Jurkat, Clone E6-1 (cell line): ENCODE results near the gene ALKBH6.

Source experiments
- DNase-seq: peaks from one replicate; pipeline ENCODE4 v3.0.0-alpha.2; 2011; ENCODE audit warnings: low read depth, low spot score
- H3K4me3 ChIP-seq: 2 replicates; pipeline ENCODE4 v1.5.1; 2011; ENCODE audit warnings: mild to moderate bottlenecking, low read length, control low read depth, moderate library complexity

The ALKBH6 gene

DNA sequence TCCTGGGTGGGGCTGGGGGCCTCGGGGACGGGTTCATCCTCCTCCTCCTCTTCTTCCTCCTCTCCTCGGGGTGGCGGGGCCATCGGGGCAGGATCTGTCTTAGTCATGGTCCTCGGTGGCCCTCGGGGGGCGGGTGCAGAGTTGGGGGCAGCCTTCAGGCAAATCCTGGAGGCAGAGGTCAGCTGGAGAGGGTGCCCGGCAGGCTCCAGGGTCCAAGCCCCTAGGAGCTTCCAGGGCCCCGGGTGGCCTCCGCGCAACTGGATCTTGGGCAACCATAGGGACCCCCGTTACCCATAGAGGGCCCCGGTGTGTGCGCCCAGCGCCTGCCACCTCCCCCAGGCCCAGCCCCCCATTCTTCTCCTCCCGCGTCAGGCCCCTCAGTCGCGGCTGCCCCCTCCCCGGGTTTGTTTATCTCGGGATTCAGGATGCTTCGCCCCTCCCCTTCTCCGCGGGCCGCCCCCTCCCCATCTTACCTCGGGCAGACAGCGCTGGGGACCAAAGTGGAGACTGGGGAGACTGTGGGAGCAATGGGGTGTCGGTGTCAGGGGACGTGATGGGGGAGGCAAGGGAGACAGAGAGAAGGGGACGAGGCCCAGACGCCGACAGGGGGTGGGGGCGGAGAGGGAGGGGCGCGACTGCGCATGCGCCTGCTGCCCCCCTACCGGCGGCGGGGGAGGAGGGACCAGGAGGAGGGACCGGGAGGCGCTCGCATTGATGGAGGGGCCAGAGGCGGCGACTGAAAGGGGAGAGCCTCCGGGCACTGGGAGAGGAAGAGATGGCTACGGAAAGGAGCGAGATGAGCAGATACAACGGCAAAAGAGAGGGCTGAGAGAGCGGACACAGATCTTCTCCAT is 18.5 kb upstream of the ALKBH6 start, which contains the start of gene CLIP3:
Gene CLIP3 (minus strand): TSS at position 623 of the 854 bp plus-strand sequence. CDS start 516 bp downstream, at position 107.
- DNase-seq = peak; percentile 53
- H3K4me3 ChIP-seq = peak within 1 kb of the TSS; percentile 61

DNA sequence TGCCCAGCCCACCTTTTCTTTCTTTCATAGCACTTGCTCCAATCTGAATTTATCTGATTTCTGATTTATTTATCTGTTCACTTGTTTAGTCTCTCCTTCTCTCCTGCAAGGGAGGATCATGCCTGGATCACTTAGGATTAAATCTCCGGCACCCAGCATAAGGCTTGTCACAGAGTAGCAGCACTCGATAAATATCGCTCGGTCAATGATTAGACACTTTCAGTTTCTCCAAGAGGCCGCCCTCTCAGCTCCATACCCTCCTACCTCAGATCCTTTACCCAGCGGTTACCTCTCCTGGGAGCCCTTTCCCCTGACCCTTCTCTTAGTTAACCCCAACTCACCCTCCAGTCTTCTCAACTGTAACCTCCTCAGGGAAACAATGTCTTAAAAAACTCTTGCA is 17.3 kb upstream of the ALKBH6 start:
- no peak for DNase-seq
- no peak overlapping the region for H3K4me3 ChIP-seq

DNA sequence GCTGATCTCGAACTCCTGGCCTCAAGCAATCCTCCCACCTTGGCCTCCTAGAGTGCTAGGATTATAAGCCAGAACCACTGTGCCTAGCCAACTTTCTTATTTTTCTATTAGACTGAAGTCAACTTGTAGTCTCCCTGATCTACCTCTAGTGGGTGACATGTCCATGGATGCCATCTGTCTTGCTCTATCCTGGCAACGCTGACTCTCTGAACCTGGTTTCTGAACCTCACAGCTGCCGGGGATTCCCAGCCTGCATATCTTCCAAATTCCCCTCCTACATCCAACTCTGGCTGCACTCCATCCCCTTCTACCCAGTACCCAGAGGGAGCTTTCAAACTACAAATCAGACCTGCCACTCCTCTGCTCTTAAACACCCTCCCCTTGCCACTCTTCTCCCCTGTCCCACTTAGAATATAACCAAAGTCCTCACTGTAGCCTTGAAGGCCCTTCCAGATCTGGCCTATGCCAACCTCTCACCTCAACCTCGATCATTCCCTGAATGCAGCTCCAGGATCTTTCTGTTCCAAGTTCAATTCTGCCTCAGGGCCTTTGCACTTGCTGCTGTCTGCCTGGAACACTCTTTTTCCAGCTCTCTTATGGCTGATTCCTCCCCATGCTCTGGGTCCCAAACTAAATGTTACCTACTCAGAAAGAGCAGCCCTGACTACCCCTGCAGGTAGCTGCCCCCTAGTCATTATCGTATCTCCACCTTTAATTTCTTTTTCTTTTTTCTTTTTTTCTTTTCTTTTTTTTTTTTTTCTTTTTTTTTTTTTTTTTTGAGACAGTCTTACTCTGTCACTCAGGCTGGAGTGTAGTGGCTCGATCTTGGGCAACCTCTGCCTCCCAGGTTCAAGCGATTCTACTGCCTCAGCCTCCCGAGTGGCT is 16.5 kb upstream of the ALKBH6 start:
- no peak for DNase-seq
- no peak overlapping the region for H3K4me3 ChIP-seq

DNA sequence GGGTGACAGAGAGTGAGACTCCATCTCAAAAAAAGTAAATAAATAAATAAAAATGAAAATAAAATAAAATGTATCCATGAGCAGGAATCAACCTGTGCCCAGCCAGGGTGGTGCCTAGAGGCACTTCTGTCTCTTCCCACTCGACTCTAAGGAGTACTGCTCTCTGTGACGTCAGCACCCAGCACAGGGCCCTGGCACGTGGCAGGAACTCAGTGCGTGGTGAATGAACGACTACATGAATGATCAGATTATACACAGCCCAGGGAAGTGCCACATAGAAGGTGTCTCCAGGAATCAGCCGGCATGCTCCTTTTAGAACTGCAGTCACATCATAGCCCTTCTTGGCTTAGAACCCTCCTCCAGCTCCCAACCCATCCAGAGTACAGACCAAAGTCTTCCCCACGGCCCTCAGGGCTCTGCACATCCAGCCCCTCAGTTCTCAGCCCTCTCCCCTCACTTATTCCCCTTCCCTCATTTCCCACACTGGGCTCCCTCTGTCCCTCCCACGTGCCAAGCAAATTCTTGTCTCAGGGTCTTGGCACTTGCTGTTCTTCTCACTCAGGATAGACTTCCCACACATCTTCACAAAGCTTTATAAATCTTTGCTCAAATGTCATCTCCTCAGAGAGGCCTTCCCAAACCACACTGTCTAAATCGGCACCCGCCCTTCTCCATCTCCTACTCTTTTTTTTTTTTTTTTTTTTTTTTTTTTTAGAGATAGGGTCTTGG is 14.5 kb upstream of the ALKBH6 start:
- no peak for DNase-seq
- no peak overlapping the region for H3K4me3 ChIP-seq

DNA sequence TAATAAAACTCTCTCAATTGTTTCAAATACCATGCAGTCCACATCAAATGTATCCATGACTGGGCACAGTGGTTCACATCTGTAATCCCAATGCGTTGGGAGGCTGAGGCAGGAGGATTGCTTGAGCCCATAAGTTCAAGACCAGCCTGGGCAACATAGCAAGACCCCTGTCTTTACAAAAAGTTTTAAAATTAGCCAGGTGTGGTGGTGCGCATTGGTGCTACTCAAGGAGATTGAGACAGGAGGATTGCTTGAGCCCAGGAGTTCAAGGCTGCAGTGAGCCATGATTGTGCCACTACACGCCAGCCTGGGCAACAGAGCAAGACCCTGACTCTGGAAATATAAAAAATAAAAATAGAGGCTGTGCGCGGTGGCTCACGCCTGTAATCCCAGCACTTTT is 13.7 kb upstream of the ALKBH6 start:
- H3K4me3 ChIP-seq = no peak overlapping the region

DNA sequence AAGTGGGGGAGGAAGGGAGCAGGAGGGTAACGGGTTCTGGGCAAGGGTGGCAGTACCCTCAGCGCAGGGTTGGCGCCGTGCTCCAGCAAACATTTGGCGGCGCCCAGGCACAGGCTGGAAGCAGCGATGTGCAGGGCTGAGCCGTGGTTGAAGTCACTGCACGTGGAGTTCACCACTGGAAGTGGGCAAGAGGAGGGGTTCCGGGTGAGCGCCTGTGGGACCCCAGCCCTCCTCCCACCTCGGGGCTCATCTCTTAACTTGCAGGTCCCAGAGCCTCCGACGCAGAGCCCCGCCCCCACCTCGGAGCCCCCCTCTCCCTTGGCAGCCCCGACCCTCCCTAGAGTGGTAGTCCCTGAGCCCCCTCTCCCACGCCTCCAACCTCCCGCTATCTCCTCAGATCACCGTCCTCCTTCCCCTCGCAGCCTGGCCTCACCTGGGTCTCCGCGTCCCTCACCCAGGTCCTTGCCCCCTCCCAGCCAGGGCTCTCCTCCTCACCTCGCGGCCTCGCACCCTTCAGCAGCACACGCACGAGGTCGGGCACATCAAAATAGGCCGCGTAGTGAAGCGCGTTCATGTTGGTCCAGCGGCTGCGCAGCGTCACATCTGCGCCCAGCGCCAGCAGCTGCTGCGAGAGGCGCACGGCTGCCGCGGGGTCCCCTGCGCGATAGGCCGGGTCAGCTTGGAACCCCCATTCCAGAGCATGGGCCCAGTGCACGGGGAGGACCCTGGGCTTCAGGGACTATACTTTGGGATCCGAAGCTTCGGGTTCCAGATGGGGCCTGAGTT is 12.3 kb upstream of the ALKBH6 start:
- DNase-seq = no peak
- no peak overlapping the region for H3K4me3 ChIP-seq

More for the DNA sequence above, 13.7 kb upstream of the ALKBH6 start:
- DNase-seq = no peak

DNA sequence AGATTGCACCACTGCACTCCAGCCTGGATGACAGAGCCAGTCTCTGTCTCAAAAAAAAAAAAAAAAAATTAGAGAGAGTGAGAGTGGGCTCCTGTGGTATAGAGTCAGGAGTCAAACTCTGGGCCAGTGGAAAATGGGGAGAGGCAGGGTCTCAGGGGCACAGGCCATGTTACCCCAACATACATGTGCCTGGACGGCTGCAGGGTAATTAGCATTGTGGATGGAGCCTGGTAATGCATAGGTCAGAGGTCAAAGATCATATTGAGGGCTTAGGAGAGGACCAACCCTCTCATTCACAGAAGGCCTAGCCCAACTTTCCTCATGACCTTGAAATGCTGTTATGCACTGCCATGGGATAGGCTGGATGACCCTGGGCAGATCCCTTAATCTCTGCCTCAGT is 11.5 kb upstream of the ALKBH6 start:
- DNase-seq = no peak
- H3K4me3 ChIP-seq = no peak overlapping the region

DNA sequence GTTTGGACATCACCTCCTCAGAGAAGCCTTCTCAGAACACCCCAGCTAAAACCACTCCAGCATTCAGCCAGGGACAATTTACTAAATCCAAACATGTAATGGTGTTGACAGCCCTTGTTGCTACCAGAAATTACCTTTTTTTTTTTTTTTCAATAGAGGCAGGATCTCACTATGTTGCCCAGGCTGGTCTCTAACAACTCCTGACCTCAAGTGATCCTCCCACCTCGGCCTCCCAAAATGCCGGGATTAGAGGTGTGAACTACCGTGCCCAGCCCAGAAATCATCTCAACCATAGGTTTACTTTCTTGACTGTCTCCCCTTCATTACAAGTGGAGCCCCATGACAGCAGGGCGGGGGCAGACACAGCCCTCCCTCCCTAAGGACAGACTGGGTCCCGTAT is 9.4 kb upstream of the ALKBH6 start:
- no peak for DNase-seq

DNA sequence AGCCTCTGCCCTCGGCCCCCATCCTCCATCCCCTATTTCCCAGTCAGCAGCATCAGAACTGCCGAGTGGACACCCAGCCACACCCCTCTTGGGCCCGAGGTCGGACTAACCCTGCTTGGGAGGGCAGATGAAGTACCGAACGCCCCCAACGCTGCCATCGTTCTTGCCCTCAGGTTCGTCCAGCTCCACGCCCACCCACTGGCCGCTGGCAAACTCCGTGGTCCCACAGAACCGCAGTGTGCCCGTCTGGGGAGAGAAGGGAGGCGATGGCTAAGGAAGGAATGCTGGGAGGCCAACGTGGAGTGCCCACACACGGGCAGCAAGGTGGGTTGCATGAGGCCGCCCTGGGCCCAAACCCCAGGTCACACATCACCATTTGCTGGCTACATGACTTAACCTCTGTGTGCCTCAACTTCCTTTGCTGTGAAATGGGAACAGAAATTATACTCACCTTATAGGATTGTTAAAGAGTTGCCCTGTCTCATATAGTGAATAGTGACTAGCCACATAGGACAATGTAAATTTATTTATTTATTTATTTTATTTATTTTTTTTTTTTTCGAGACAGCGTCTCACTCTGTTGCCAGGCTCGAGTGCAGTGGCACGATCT is 5.2 kb upstream of the ALKBH6 start:
- DNase-seq = no peak

More for the DNA sequence above, 9.4 kb upstream of the ALKBH6 start:
- H3K4me3 ChIP-seq = no peak overlapping the region

DNA sequence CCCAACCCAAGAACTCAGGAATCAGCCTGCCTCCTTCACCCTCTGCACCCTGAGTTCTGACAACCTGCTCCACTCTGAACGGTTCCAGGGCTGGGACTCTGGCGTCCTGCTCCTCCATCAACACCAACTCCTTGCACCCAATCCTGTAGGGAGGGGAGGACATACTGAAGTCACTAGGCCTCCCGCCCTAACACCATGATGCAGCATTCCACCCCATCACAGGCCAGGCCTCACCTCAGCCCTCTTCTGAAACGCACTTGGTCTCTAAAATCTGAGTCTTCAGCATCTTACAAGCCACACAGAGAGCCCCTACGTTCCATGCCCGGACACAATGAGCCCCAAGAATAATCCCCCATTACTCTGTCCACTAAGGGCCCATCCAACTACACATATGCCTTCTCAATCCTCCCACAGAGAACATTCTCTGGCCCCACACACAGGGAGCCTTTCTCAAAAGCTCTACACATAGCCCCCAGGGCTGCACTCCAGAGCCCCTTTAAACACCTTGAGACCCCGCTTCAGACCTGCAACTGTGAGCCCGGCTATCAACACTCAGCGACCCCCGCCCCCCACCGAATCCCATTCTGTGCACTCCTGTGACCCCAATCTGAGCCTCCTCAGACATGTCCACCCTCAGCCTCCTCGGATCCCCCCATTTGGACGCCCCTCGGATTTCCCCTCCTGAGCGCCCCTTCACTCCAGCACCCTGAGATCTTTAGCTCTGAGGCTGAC is 567 bp downstream of the ALKBH6 start:
- peak overlapping the region; percentile 93 for H3K4me3 ChIP-seq
- DNase-seq = no peak

More for the DNA sequence above, 5.2 kb upstream of the ALKBH6 start:
- H3K4me3 ChIP-seq = no peak overlapping the region

DNA sequence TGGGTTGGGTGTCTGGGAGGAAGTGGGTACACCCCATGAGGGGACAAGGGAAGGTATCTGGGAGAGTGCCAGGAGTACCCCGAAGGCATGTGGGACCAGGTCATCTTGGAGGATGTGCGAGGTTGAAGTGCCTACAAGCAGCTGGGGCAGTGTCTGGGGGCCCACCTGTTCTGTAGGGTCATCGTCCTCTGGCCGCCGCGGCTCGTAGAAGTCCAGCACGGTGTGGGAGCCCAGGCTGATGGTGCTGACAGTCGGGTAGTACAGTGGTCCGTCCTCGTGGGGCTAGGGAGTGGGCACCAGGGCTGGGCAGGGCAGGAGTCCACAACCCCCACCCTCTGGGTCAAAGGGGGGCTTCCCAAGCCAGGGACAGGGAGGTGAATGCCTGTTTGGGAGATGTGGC is 3.6 kb downstream of the ALKBH6 start:
- H3K4me3 ChIP-seq = no peak overlapping the region
- no peak for DNase-seq

DNA sequence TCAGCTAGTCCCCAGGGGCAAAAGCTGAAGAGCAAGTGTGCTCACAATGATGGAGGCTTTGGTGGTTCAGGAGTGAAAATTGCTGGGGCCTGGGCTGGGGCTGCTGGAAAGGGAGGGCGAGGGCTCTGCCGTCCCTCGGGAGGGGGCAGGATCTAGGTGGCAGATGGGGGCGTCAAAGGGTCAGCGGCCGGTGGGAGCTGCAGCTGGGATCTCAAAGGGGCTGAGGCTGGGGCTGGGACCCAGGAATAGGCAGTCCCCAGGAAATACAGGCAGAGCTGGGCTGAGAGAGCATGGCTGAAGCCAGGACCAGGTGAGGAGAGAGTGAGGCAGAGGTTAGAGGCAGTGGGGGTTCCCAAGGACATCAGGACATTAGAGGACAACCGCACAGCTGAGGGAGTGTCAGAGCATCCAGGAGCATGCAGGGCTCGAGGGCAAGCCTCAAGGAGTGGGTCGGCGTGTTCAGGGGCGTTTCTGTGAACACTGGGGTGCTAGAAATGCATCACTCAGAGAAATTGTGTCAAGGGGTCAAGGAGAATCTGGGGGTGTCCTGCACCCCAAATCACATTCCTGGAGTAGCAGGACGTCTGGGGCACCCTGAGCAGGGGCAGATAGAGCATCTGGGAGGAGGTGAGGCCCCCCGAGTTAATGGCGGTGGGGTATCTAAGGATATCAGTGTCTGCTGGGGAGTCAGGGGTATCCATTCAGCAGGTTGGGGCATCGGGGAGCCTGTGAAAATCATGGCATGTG is 4.2 kb downstream of the ALKBH6 start:
- no peak for DNase-seq
- no peak overlapping the region for H3K4me3 ChIP-seq

DNA sequence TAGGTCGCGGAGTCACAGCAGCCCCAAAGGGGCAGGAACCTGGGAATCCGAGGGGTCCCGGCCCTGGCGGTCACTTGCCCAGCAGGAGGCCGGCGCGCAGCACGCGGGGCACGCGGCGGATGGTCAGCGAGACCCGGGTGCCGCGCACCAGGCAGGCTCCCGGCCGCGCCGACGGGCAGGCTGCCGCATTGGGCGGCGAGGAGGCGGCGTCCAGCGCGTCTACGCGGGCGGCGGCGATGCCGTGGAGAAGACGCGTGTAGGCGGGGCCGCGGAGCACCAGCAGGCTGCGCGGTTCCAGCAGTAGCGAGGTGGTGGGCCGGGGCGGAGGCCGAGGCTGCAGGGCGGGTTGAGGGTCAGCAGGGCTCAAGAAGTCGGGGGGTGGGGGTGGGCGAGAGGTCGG is 4.8 kb downstream of the ALKBH6 start:
- no peak for DNase-seq
- no peak overlapping the region for H3K4me3 ChIP-seq

DNA sequence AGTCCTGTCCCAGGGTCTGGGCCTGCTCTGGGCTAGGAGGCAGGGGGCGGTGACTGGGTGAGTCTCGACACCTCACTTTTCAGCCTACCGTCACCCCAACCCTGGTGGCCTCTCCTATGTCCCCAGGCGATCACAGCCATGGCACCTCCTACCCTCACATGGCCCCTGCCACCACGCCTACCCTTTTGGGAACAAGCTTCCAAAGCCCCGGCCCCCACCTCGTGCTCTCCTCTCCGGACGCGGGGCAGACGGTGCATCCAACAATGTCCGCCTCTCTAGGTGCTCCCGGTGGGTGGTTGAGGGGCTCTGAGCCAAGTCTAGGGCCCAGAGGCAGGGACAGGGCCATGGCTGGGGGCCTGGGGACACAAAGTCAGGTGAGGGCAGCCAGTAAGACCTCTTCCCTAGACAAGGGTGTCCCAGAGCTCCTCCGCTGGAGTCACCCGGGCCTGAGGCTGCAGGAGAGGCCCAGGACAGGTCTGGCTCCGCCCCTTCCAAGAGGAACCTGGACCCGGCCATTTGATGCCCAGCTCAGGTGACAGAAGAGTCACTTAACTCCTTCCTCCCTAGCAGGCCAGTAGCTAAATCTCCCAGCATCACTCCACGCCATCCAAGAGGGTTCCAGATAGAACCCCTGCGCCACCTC is 5.6 kb downstream of the ALKBH6 start, which contains the start of gene SYNE4:
Gene SYNE4 (minus strand): TSS at position 478 of the 643 bp plus-strand sequence. CDS start 132 bp downstream, at position 346.
- DNase-seq = no peak
- H3K4me3 ChIP-seq = no peak within 1 kb of the TSS

DNA sequence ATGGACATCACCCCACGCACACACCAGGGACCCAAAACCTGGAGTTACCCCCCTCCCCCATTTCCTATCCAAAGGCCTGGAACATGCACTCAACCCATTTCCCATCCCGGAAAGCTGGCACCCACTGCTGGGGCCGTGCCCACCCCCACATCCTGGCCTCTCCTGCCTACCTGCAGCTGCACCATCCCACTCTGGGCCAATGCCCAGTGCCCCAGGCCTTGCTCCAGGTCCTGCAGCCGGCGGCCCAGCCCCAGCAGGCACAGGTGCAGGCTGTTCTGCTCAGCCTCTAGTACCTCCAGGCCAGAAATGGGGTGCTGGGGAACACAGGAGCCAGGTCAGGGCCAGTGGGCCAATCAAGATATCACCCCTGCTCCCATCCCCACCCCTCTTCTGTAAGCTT is 7.1 kb downstream of the ALKBH6 start:
- no peak overlapping the region for H3K4me3 ChIP-seq
- no peak for DNase-seq

DNA sequence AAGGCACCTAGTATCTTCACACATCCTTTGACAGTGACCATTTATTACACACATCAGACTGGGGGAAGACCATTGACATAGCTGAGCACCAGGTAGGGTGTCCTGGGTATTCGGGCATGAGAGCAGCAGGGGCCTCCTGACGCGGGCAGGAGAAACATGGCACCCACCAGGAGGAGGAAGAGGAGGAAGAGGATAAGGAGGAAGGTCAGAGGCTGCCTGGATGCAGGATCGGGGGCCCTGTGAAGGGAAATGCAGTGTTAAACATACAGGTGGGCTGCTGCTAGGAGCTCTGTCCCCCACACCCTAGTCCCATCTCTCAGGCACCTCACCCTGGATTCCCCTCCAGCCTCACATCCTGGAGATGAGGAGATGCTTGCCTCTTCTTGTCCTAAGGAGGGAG is 10.7 kb downstream of the ALKBH6 start:
- no peak overlapping the region for H3K4me3 ChIP-seq
- DNase-seq = no peak
